HepG2 (cell line): ENCODE measurements around the gene ONECUT2. TPM values are rescaled to one million over a fixed set of nuclear protein-coding genes. Genes with fewer than 3 reads are reported as not detected.
A peak's percentile ranks its signal among the peaks of the same experiment; 100 is the strongest.

Source experiments
- ATAC-seq: fragments of 200-7000 bp; cut with Tn5 transposase; 3 replicates; pipeline ENCODE4 v1.9.1; 2020; ENCODE audit warnings: mild to moderate bottlenecking, moderate library complexity
- BruUV-seq: library from RNA; stranded (reverse); fragments of 400-500 nt; replicated peaks from 2 replicates; lab custom pipeline; 2021; lab: Mats Ljungman, UMichigan
- CTCF ChIA-PET: fragments of 300-600 bp; formaldehyde crosslinking; extraction: SDS; loops from one replicate; lab custom pipeline; 2021; ENCODE audit warnings: low total read pairs, inconsistent platforms, low intra/inter-chr PET ratio; lab: Yijun Ruan, JAX
- POLR2A ChIA-PET: fragments of 350-600 bp; sonication (Branson Sonifier 250); formaldehyde crosslinking; loops from one replicate; lab custom pipeline; 2020; ENCODE audit warnings: antibody characterized with exemption, inconsistent platforms; lab: Yijun Ruan, JAX
- DNase-seq: peaks from one replicate; pipeline ENCODE4 v3.0.0-alpha.2; 2015; ENCODE audit warnings: low spot score
- FAIRE-seq: peaks from 3 replicates; lab custom pipeline; 2011; peaks lifted over from hg19 to GRCh38; lab: Jason Lieb, UNC
- H2AFZ ChIP-seq: one replicate; pipeline ENCODE4 v1.6.1; 2011; ENCODE audit warnings: low read length, inconsistent platforms
- H3K27ac ChIP-seq: fragments of 300-600 bp; 3 replicates; pipeline ENCODE4 v1.8.0; 2011; ENCODE audit warnings: mixed run types, mild to moderate bottlenecking, mixed read lengths, low read length, inconsistent platforms; ENCODE audit not compliant: insufficient read depth; ENCODE audit errors: extremely low read length
- H3K27me3 ChIP-seq, 2 experiments: fragments of 200-600 bp in 1 of 2; 2 replicates in 1 of 2; 3 replicates in 1 of 2; pipeline versions ENCODE4 v1.6.0 to v1.8.0; 2011; ENCODE audit warnings: low read length in 2 of 2, mild to moderate bottlenecking in 2 of 2, moderate library complexity in 2 of 2, inconsistent platforms in 1 of 2; ENCODE audit not compliant: insufficient read depth in 2 of 2, control insufficient read depth in 1 of 2
- H3K36me3 ChIP-seq, 2 experiments: fragments of 200-600 bp in 1 of 2; replicated peaks in 1 of 2; 2 replicates in 1 of 2; 3 replicates in 1 of 2; pipeline versions ENCODE4 v1.5.1 to v1.8.0; 2011; ENCODE audit warnings: low read length in 2 of 2, inconsistent platforms in 1 of 2; ENCODE audit not compliant: insufficient read depth in 2 of 2, control insufficient read depth in 1 of 2
- H3K4me1 ChIP-seq: 2 replicates; pipeline ENCODE4 v1.5.1; 2012; ENCODE audit warnings: low read length, inconsistent platforms; ENCODE audit not compliant: insufficient read depth
- H3K4me2 ChIP-seq: 2 replicates; pipeline ENCODE4 v1.6.0; 2011; ENCODE audit warnings: low read depth, low read length, inconsistent platforms
- H3K4me3 ChIP-seq, 3 experiments: fragments of 200-600 bp in 1 of 3; sonication (generic), shearing (Covaris generic) in 1 of 3; replicated peaks in 1 of 3; 2 replicates each; pipeline ENCODE4 v1.5.1; 2011 to 2016; ENCODE audit warnings: low read length in 3 of 3, inconsistent platforms in 2 of 3, low read depth in 2 of 3, mild to moderate bottlenecking in 2 of 3, control low read depth in 1 of 3, mixed read lengths in 1 of 3; ENCODE audit not compliant: insufficient read depth in 1 of 3
- H3K79me2 ChIP-seq: one replicate; pipeline ENCODE4 v1.6.1; 2011; ENCODE audit warnings: low read length, inconsistent platforms; ENCODE audit not compliant: insufficient read depth
- H3K9ac ChIP-seq: 2 replicates; pipeline ENCODE4 v1.6.0; 2011; ENCODE audit warnings: mild to moderate bottlenecking, low read depth, low read length, inconsistent platforms; ENCODE audit not compliant: insufficient read depth
- H3K9me3 ChIP-seq: 2 replicates; pipeline ENCODE4 v1.5.1; 2012; ENCODE audit warnings: mild to moderate bottlenecking, low read length
- H4K20me1 ChIP-seq: 2 replicates; pipeline ENCODE4 v1.6.0; 2011; ENCODE audit warnings: inconsistent platforms, mild to moderate bottlenecking, low read length, moderate library complexity; ENCODE audit not compliant: insufficient read depth
- HDAC1 ChIP-seq: sonication (generic); formaldehyde crosslinking; IDR thresholded peaks from 2 replicates; pipeline ENCODE4 v1.5.1; 2020; ENCODE audit warnings: mild to moderate bottlenecking, missing genetic modification reagents
- HNF4A ChIP-seq: sonication (generic); formaldehyde crosslinking; IDR thresholded peaks from 2 replicates; pipeline ENCODE4 v1.4.0; 2020; ENCODE audit warnings: missing genetic modification reagents
- MAFF ChIP-seq: IDR thresholded peaks from 2 replicates; pipeline ENCODE4 v1.6.1; 2011; ENCODE audit warnings: low read depth, low read length, improper control_type of control experiment
- MAFK ChIP-seq, 2 experiments: IDR thresholded peaks in 1 of 2; conservative IDR thresholded peaks in 1 of 2; 2 replicates each; pipeline ENCODE4 v1.6.1; 2011; ENCODE audit warnings: improper control_type of control experiment in 2 of 2, low read length in 2 of 2
- NR2F1 ChIP-seq, 2 experiments: fragments of 450-650 bp in 1 of 2; formaldehyde crosslinking in 1 of 2; IDR thresholded peaks; 2 replicates each; pipeline versions ENCODE4 v1.5.0 to v1.6.1; 2016 to 2020; ENCODE audit warnings: mild to moderate bottlenecking in 1 of 2, missing compliant biosample characterization in 1 of 2, missing genetic modification reagents in 1 of 2, moderate library complexity in 1 of 2
- PHF5A ChIP-seq: IDR thresholded peaks from one replicate; pipeline ENCODE4 v1.6.1; 2018; ENCODE audit warnings: low read depth, missing genetic modification reagents; ENCODE audit not compliant: unreplicated experiment
- RFX5 ChIP-seq: IDR thresholded peaks from 2 replicates; pipeline ENCODE4 v1.6.1; 2011; ENCODE audit warnings: low read depth, low read length, improper control_type of control experiment
- SALL1 ChIP-seq: sonication (generic); formaldehyde crosslinking; IDR thresholded peaks from 2 replicates; pipeline ENCODE4 v1.8.0; 2022; ENCODE audit warnings: mild to moderate bottlenecking, missing genetic modification reagents
- SUZ12 ChIP-seq: fragments of 150-350 bp; IDR thresholded peaks from 2 replicates; pipeline ENCODE4 v1.6.1; 2014; ENCODE audit warnings: low read depth, low read length
- TCF7 ChIP-seq: sonication (generic); IDR thresholded peaks from 2 replicates; pipeline ENCODE4 v1.6.1; 2016; ENCODE audit warnings: antibody characterized with exemption, low read depth
- TSC22D2 ChIP-seq: sonication (generic); formaldehyde crosslinking; IDR thresholded peaks from 2 replicates; pipeline ENCODE4 v1.5.1; 2020; ENCODE audit warnings: missing genetic modification reagents, mild to moderate bottlenecking, borderline replicate concordance
- YEATS2 ChIP-seq: sonication (generic); formaldehyde crosslinking; IDR thresholded peaks from 2 replicates; pipeline ENCODE4 v1.4.0; 2020; ENCODE audit warnings: missing genetic modification reagents, borderline replicate concordance
- WGBS: methylation state at CpG from one replicate; pipeline ENCODE4 v1.1.6; 2017; ENCODE audit warnings: low lambda C conversion rate; 5-methylcytosine and 5-hydroxymethylcytosine counted together
- in situ Hi-C: cut with HindIII; loops from 2 replicates; pipeline ENCODE4 v1.10.0; 2017; ENCODE audit warnings: low pct_unique_long_range_greater_than_20kb; ENCODE audit not compliant: extremely low pct_ligation_motif_present
- intact Hi-C: fragments of 100-400 bp; cut with micrococcal nuclease; formaldehyde crosslinking; loops from one replicate; pipeline ENCODE4 v1.10.0; 2022; ENCODE audit not compliant: unreplicated experiment
- polyA plus RNA-seq, 8 experiments: library from polyadenylated mRNA; depleted of rRNA in 3 of 8; stranded (reverse) in 7 of 8; unstranded in 1 of 8; fragments of >200 nt; fragmentation: Illumina TruSeq in 4 of 8; extraction: Trizol in 4 of 8; gene quantifications; 2 replicates each; pipeline versions ENCODE4 v1.2.1 to v1.2.3, GENCODE V29; 2011 to 2016; ENCODE audit warnings: low read depth in 4 of 8, missing spikeins in 1 of 8, mixed read lengths in 1 of 8; ENCODE audit not compliant: insufficient read depth in 1 of 8
- total RNA-seq, 5 experiments: library from RNA; depleted of rRNA; stranded (reverse); fragments of >200 nt; fragmentation: Illumina TruSeq; extraction: Trizol; gene quantifications; 2 replicates each; pipeline ENCODE4 v1.2.3, GENCODE V29; 2016; ENCODE audit warnings: low read depth in 1 of 5
- TF ChIP-seq, protein P1 (sequence below): IDR thresholded peaks from 2 replicates; pipeline ENCODE4 v1.6.1; 2016; ENCODE audit warnings: missing compliant biosample characterization, missing genetic modification reagents, borderline replicate concordance
- TF ChIP-seq, protein P2 (sequence below): sonication (generic); formaldehyde crosslinking; IDR thresholded peaks from 2 replicates; pipeline ENCODE4 v1.5.0; 2020; ENCODE audit warnings: missing genetic modification reagents
- TF ChIP-seq, protein P3 (sequence below): IDR thresholded peaks from 2 replicates; pipeline ENCODE4 v1.6.1; 2012; ENCODE audit warnings: inconsistent platforms

The ONECUT2 gene
- total and polyA plus RNA-seq, 2 of the 13 experiments (the other 11 are each of a cell fraction or from before 2014, with no cell fraction given) = 3.0 to 3.2 TPM

GRCh38 chr18:57523171-57523956 lies 88.2 kb downstream of the ONECUT2 start:
- in situ Hi-C loops = no loop called here
- no peak for FAIRE-seq
- no peak overlapping the region for H3K4me2 ChIP-seq
- POLR2A ChIA-PET = no interaction called here
- no peak overlapping the region for H2AFZ ChIP-seq
- peak; percentile 94 for TF ChIP-seq MAFK (conservative IDR thresholded peaks at IDR 0.05 in 1 of 2, IDR thresholded peaks at IDR 0.05 in 1 of 2; ENCODE audit: low read length in 2 of 2)
- no peak for TF ChIP-seq SUZ12
- TF ChIP-seq MAFF = peak; percentile 93
- TF ChIP-seq, all 625 proteins: peak for 2
- no peak overlapping the region for H3K27ac ChIP-seq
- peak; percentile 31; the same call in 1 of the 3 replicates for ATAC-seq
- H3K4me3 ChIP-seq = no peak overlapping the region
- H3K79me2 ChIP-seq = no peaks in the 10 kb centered on the region
- no TSS peak for BruUV-seq
- H3K27me3 ChIP-seq = no peaks in the 10 kb centered on the region; a peak in 2 of 5 replicates
- no peaks in the 10 kb centered on the region for H4K20me1 ChIP-seq
- H3K9me3 ChIP-seq = no peaks in the 10 kb centered on the region
- peaks cover 13% of the 10 kb centered on the region for H3K4me1 ChIP-seq
- CTCF ChIA-PET = no interaction called here
- intact Hi-C loops = no loop called here
- no peak overlapping the region for H3K9ac ChIP-seq
- no peak for DNase-seq
- H3K36me3 ChIP-seq = no peaks in the 10 kb centered on the region
- 39% methylated on average over 11 of the region's 11 CpGs for WGBS

DNA sequence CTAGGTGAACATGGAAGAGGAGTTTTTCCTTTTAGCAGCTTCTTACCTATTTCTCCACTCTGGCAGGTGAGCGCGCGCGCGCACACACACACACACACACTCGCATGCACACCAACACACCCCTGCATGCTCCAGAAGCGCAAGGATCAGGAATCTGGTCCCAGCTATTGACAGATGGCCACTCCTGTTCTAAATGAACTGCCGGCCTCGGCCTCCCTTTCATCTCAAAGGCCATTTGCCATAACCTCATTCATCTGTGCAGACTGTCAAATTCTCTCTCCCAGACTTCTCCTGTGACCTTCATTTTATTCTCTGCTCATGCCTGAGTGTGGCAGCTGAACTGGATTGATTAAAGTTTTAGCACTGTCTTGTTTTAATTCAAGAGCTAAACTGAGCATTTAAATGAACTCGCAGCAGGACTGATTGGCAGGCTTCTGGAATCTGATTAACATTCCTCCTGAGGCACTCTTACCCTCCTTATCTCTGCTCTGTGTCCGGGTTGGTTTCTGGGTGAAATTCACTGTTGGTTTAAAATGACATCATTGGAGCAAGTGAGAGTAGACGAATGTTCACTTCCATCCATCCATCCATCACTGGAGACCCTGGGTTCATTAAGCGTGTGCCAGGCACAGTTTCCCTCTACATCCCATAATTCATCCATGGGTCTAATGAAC lies 92.5 kb downstream of the ONECUT2 start:
- Histone ChIP-seq H3K36me3 (no peaks in the 10 kb centered on the region), H3K27ac (no peak overlapping the region), H3K27me3 (no peaks in the 10 kb centered on the region; a peak in 2 of 5 replicates), H3K4me3 (no peak overlapping the region), H3K9ac (no peak overlapping the region), H3K4me1 (peaks cover 16% of the 10 kb centered on the region), H3K9me3 (no peaks in the 10 kb centered on the region), H2AFZ (no peak overlapping the region), H3K4me2 (no peak overlapping the region), H4K20me1 (no peaks in the 10 kb centered on the region), H3K79me2 (no peaks in the 10 kb centered on the region)
- DNase-seq (peak; percentile 55), ATAC-seq (peak; percentile 85), FAIRE-seq (no peak)
- 33% methylated on average over 13 of the region's 13 CpGs for WGBS
- BruUV-seq = no TSS peak
- ChIA-PET CTCF (no interaction called here), POLR2A (no interaction called here)
- intact Hi-C loops = no loop called here
- in situ Hi-C loops = no loop called here
- TF ChIP-seq, protein P1, sequence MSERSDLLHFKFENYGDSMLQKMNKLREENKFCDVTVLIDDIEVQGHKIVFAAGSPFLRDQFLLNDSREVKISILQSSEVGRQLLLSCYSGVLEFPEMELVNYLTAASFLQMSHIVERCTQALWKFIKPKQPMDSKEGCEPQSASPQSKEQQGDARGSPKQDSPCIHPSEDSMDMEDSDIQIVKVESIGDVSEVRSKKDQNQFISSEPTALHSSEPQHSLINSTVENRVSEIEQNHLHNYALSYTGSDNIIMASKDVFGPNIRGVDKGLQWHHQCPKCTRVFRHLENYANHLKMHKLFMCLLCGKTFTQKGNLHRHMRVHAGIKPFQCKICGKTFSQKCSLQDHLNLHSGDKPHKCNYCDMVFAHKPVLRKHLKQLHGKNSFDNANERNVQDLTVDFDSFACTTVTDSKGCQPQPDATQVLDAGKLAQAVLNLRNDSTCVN (CRISPR knock-in tag) = 0 out of 2 replicates have a peak, but pooled peaks have one; percentile 70
- TF ChIP-seq SALL1 (peak; percentile 71), RFX5 (no peak), NR2F1 (CRISPR knock-in tag; IDR thresholded peaks at IDR 0.05) (0 out of 4 replicates have a peak, but pooled peaks of 1 of the 2 experiments have one; percentile 12), TCF7 (peak; percentile 70), YEATS2 (CRISPR knock-in tag) (no peak), TSC22D2 (CRISPR knock-in tag) (no peak), PHF5A (CRISPR knock-in tag) (no peak), HDAC1 (peak; percentile 43; the same call in 1 of the 2 replicates), HNF4A (CRISPR knock-in tag) (peak; percentile 56)
- TF ChIP-seq, protein P2, sequence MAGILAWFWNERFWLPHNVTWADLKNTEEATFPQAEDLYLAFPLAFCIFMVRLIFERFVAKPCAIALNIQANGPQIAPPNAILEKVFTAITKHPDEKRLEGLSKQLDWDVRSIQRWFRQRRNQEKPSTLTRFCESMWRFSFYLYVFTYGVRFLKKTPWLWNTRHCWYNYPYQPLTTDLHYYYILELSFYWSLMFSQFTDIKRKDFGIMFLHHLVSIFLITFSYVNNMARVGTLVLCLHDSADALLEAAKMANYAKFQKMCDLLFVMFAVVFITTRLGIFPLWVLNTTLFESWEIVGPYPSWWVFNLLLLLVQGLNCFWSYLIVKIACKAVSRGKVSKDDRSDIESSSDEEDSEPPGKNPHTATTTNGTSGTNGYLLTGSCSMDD (CRISPR knock-in tag) = no peak
- TF ChIP-seq, protein P3, sequence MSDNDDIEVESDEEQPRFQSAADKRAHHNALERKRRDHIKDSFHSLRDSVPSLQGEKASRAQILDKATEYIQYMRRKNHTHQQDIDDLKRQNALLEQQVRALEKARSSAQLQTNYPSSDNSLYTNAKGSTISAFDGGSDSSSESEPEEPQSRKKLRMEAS = 0 out of 2 replicates have a peak, but pooled peaks have one; percentile 24
